KOPT-K1 (cell line): Measurements from ENCODE around the gene ELP6.
"Not testable (repeated sequence)": the region's sequence is repeated elsewhere in the genome, so short reads cannot be mapped to it uniquely, and the experiment has no call there.

Experiments used
- H3K27ac ChIP-seq: fragments of 200-600 bp; sonication (generic); 2 replicates; pipeline ENCODE4 v1.5.1; 2016; ENCODE audit warnings: antibody characterized with exemption, mild to moderate bottlenecking, low read depth, low read length; ENCODE audit not compliant: poor library complexity, severe bottlenecking
- H3K36me3 ChIP-seq: fragments of 200-600 bp; sonication (generic); 2 replicates; pipeline ENCODE4 v1.5.1; 2017; ENCODE audit warnings: antibody characterized with exemption, mild to moderate bottlenecking, low read length, moderate library complexity; ENCODE audit not compliant: insufficient read depth
- H3K9me3 ChIP-seq: fragments of 200-600 bp; sonication (generic); 2 replicates; pipeline ENCODE4 v1.5.1; 2017; ENCODE audit warnings: antibody characterized with exemption, low read length, mild to moderate bottlenecking; ENCODE audit not compliant: insufficient read depth, poor library complexity, severe bottlenecking

The ELP6 gene

GRCh38 chr3:47485812-47486211, 27.7 kb downstream of the ELP6 start:
- no peak overlapping the region for H3K27ac ChIP-seq
- peaks cover 20% of the 10 kb centered on the region for H3K36me3 ChIP-seq
- no peaks in the 10 kb centered on the region for H3K9me3 ChIP-seq

- Histone ChIP-seq H3K27ac (no peak overlapping the region), H3K36me3 (no peaks in the 10 kb centered on the region; the same call in 1 of the 2 replicates), H3K9me3 (no peaks in the 10 kb centered on the region)
These were observed 31.1 kb downstream of the ELP6 start for GRCh38 chr3:47482366-47482765.

GRCh38 chr3:47481763-47482162, 31.7 kb downstream of the ELP6 start:
- not testable (repeated sequence) for H3K9me3 ChIP-seq, H3K36me3 ChIP-seq, H3K27ac ChIP-seq

GRCh38 chr3:47480267-47480666, 33.2 kb downstream of the ELP6 start:
- H3K27ac ChIP-seq, H3K36me3 ChIP-seq, H3K9me3 ChIP-seq: not testable (repeated sequence)

GRCh38 chr3:47479826-47480160, 33.7 kb downstream of the ELP6 start:
- no peak overlapping the region for H3K27ac ChIP-seq
- no peaks in the 10 kb centered on the region for H3K36me3 ChIP-seq
- H3K9me3 ChIP-seq = no peaks in the 10 kb centered on the region

GRCh38 chr3:47478022-47478421, 35.5 kb downstream of the ELP6 start:
- no peaks in the 10 kb centered on the region for H3K36me3 ChIP-seq
- no peaks in the 10 kb centered on the region for H3K9me3 ChIP-seq
- no peak overlapping the region for H3K27ac ChIP-seq

GRCh38 chr3:47476644-47477199, 36.8 kb downstream of the ELP6 start:
- Histone ChIP-seq H3K36me3 (no peaks in the 10 kb centered on the region), H3K27ac (peak overlapping the region; percentile 69), H3K9me3 (no peaks in the 10 kb centered on the region)

- no peaks in the 10 kb centered on the region for H3K36me3 ChIP-seq
- H3K9me3 ChIP-seq = no peaks in the 10 kb centered on the region
- peak overlapping the region; percentile 69 for H3K27ac ChIP-seq
These were observed 37.2 kb downstream of the ELP6 start for GRCh38 chr3:47476330-47476626.

GRCh38 chr3:47475570-47476329, 37.8 kb downstream of the ELP6 start, which contains the start of gene SCAP:
SCAP (minus strand) TSS chr3:47475941; CDS start chr3:47442993, 32,948 bp downstream.
- H3K36me3 ChIP-seq = no peaks in the 10 kb centered on the region
- H3K27ac ChIP-seq = peak within 1 kb of the TSS; percentile 69
- H3K9me3 ChIP-seq = no peaks in the 10 kb centered on the region

GRCh38 chr3:47475029-47475569, 38.4 kb downstream of the ELP6 start:
- Histone ChIP-seq H3K27ac (peak overlapping the region; percentile 69), H3K9me3 (no peaks in the 10 kb centered on the region), H3K36me3 (no peaks in the 10 kb centered on the region)

- H3K27ac ChIP-seq = no peak overlapping the region
- peaks cover 14% of the 10 kb centered on the region for H3K9me3 ChIP-seq
These were observed 40.1 kb downstream of the ELP6 start for GRCh38 chr3:47473391-47473790.

GRCh38 chr3:47469616-47470015, 43.9 kb downstream of the ELP6 start:
- peaks cover 14% of the 10 kb centered on the region for H3K9me3 ChIP-seq
- peaks cover 7% of the 10 kb centered on the region; the same call in 1 of the 2 replicates for H3K36me3 ChIP-seq
- H3K27ac ChIP-seq = no peak overlapping the region

More at GRCh38 chr3:47473391-47473790, 40.1 kb downstream of the ELP6 start:
- H3K36me3 ChIP-seq = peaks cover 4% of the 10 kb centered on the region; the same call in 1 of the 2 replicates

GRCh38 chr3:47468315-47468714, 45.2 kb downstream of the ELP6 start:
- H3K27ac ChIP-seq, H3K36me3 ChIP-seq: not testable (repeated sequence)
- peaks cover 14% of the 10 kb centered on the region for H3K9me3 ChIP-seq

- Histone ChIP-seq H3K9me3 (peaks cover 18% of the 10 kb centered on the region), H3K36me3 (peaks cover 14% of the 10 kb centered on the region; the same call in 1 of the 2 replicates), H3K27ac (no peak overlapping the region)
These were observed 48.9 kb downstream of the ELP6 start for GRCh38 chr3:47464588-47464987.

GRCh38 chr3:47459534-47460085, 53.9 kb downstream of the ELP6 start:
- not testable (repeated sequence) for H3K27ac ChIP-seq, H3K36me3 ChIP-seq
- peaks cover 15% of the 10 kb centered on the region for H3K9me3 ChIP-seq
